ENCODE data around the gene FAM168A. TPM values are rescaled to one million over a fixed set of nuclear protein-coding genes. Genes with fewer than 3 reads are reported as not detected.

The FAM168A gene
- total RNA-seq, 4 donors from 2014 or later, result 28.8 to 53.5 (median 30.6) TPM

DNA sequence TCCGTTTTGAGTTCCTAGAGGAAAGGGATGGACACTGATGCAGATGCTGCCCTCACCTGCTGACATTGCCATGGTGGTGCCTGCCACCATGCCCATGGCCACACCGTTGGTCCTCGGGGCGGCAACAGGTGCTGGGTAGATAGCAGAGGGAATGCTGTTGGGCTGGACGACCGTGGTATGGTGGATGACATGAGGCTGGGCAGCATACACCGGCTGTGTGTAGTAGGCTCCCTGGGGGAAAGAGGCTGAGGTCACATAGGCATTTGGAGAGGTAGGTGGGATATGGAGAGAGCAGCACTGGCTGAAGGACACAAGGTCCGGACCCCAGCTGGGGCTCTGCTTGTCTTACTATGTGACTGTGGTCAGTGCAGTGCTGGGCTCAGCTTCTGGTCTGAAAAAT lies 188.5 kb downstream of the FAM168A start:
- WGBS, 2 donors, result 94% methylated on average over 5 to 8 of the region's 8 CpGs
- no peak for DNase-seq (ENCODE audit: low spot score in 2 of 2)
- Histone ChIP-seq H3K9me3 (no peaks in the 10 kb centered on the region), H3K36me3 (peaks cover 0 to 56% (median 0%) of the 10 kb centered on the region in 3 donors), H3K27me3 (no peaks in the 10 kb centered on the region), H3K4me3 (no peak overlapping the region), H3K4me1 (peaks cover 0 to 52% (median 14%) of the 10 kb centered on the region in 4 donors), H3K27ac (no peak overlapping the region)
- no peak for TF ChIP-seq POLR2A (IDR thresholded peaks at IDR 0.05)
- TF ChIP-seq, protein P1, sequence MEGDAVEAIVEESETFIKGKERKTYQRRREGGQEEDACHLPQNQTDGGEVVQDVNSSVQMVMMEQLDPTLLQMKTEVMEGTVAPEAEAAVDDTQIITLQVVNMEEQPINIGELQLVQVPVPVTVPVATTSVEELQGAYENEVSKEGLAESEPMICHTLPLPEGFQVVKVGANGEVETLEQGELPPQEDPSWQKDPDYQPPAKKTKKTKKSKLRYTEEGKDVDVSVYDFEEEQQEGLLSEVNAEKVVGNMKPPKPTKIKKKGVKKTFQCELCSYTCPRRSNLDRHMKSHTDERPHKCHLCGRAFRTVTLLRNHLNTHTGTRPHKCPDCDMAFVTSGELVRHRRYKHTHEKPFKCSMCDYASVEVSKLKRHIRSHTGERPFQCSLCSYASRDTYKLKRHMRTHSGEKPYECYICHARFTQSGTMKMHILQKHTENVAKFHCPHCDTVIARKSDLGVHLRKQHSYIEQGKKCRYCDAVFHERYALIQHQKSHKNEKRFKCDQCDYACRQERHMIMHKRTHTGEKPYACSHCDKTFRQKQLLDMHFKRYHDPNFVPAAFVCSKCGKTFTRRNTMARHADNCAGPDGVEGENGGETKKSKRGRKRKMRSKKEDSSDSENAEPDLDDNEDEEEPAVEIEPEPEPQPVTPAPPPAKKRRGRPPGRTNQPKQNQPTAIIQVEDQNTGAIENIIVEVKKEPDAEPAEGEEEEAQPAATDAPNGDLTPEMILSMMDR (IDR thresholded peaks at IDR 0.05), result no peak

DNA sequence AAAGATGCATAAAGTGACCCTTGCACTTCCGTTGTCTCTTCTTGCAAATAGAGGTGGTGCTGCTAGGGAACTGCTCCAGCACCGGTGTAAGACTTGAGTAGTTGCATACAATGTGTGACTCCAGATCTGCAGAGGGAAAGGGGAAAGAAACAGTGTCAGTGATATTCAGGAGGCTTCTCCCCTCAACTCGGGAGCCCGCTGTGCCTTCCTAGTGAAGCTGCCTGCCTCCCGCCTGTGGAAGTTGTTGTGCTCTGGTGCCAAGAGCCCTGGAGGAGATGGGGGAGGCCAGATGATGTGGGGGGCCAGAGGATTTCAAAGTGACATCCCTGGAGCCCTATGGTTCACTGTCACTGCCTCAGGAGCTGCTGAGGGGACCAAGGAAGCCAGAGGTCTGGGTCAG lies 191.3 kb downstream of the FAM168A start:
- Histone ChIP-seq H3K27ac (no peak overlapping the region), H3K9me3 (no peaks in the 10 kb centered on the region), H3K27me3 (no peaks in the 10 kb centered on the region), H3K4me1 (peaks cover 0 to 34% (median 1%) of the 10 kb centered on the region in 4 donors), H3K4me3 (no peak overlapping the region), H3K36me3 (peaks cover 0 to 66% (median 0%) of the 10 kb centered on the region in 3 donors)
- TF ChIP-seq POLR2A (IDR thresholded peaks at IDR 0.05) (no peak), EP300 (IDR thresholded peaks at IDR 0.05) (no peak)
- TF ChIP-seq, protein P1 (IDR thresholded peaks at IDR 0.05), result no peak
- WGBS, 2 donors, result 75 to 80% methylated on average over 5 of the region's 5 CpGs
- no peak for DNase-seq (ENCODE audit: low spot score in 2 of 2)

DNA sequence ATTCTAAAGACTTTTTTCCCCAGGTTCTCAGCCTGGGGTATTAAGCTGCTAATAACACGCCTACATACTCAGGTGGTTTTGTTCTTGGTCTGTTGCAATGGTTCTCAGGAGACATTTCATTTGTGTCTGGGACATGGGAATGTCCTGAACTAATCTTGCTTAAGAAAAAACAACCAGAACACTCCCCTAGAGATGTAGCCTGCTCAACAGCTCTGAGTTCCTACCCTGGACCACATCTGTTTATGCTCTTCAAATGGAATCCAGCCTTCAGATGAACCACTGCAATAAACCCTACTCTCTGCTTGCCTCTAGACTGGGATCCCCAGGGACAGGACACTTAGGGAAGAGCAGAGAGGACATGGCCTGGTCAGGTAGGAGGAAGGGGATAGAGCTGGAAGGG lies 191.8 kb downstream of the FAM168A start:
- 76 to 82% methylated on average over 1 of the region's 1 CpG for WGBS, 2 donors
- no peak for TF ChIP-seq POLR2A (IDR thresholded peaks at IDR 0.05)
- TF ChIP-seq, protein P1 (IDR thresholded peaks at IDR 0.05), result no peak
- no peak for TF ChIP-seq EP300 (IDR thresholded peaks at IDR 0.05)
- Histone ChIP-seq H3K4me1 (peaks cover 0 to 29% (median 0%) of the 10 kb centered on the region in 4 donors), H3K4me3 (no peak overlapping the region), H3K9me3 (no peaks in the 10 kb centered on the region), H3K27me3 (no peaks in the 10 kb centered on the region), H3K27ac (no peak overlapping the region), H3K36me3 (peaks cover 0 to 67% (median 0%) of the 10 kb centered on the region in 3 donors)
- DNase-seq (ENCODE audit: low spot score in 2 of 2), result no peak

DNA sequence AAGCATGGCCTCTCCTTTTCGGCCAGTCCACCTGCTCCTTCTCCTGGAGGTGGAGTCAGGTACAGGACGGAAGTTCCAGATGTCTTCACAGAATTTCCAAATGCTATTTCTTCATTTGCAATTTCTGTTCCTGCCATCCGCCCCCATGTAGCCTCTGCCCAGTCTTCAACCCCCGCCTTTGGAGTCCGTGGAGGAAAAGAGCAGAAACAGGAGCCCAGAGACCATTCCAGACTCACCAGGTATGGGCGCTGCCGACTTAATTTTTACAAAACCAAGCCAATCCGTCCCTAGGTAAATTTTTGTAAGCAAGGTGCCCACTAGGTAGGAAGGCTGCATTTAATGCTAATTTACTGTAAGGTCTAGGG lies 192.8 kb downstream of the FAM168A start:
- H3K4me1 ChIP-seq, result peaks cover 0 to 25% (median 0%) of the 10 kb centered on the region in 4 donors
- no peak for TF ChIP-seq EP300 (IDR thresholded peaks at IDR 0.05)
- peaks cover 0 to 61% (median 0%) of the 10 kb centered on the region in 3 donors for H3K36me3 ChIP-seq
- peak overlapping the region in 1 of 4 donors; percentile 29 for H3K27ac ChIP-seq
- no peaks in the 10 kb centered on the region for H3K27me3 ChIP-seq
- no peak overlapping the region for H3K4me3 ChIP-seq
- H3K9me3 ChIP-seq, result no peaks in the 10 kb centered on the region
- WGBS, 2 donors, result 88 to 92% methylated on average over 8 of the region's 8 CpGs
- DNase-seq (ENCODE audit: low spot score in 2 of 2), result no peak

DNA sequence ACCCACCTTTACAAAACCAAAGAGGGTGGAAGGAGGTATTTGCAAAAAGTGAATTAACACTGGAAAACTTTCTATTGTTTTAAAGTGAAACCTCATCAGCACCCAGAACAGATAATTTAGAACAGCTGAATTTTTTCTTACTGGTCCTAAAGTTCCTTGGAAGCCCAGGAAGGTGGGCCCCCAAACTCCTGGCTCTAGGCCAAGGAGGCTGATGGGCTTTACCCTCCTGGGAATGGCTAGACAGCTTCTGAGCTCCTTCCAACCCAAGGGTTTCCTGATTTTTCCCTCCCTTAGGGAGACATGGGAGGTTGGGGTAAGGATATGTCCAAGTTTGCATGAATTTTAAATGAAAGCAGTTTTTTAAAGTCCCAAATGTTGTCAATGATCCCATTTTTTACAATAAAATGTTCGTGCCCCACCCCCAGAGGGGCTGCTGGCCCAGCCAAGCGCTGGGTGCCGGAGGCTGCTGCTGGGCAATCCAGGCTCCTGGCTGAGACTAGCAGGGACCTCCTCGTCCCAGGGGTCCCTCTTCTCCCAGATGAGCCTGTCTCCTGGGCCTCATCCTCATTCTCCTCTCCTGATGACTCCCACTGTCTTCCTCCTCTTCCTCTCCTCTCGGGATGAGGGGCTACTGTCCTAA lies 193.3 kb downstream of the FAM168A start:
- H3K36me3 ChIP-seq, result peaks cover 0 to 60% (median 0%) of the 10 kb centered on the region in 3 donors
- no peaks in the 10 kb centered on the region for H3K27me3 ChIP-seq
- TF ChIP-seq, protein P1 (IDR thresholded peaks at IDR 0.05), result no peak
- no peak for TF ChIP-seq EP300 (IDR thresholded peaks at IDR 0.05)
- no peak for TF ChIP-seq POLR2A (IDR thresholded peaks at IDR 0.05)
- H3K4me1 ChIP-seq, result peaks cover 0 to 25% (median 0%) of the 10 kb centered on the region in 4 donors
- H3K4me3 ChIP-seq, result no peak overlapping the region
- DNase-seq (ENCODE audit: low spot score in 2 of 2), result no peak
- H3K9me3 ChIP-seq, result no peaks in the 10 kb centered on the region
- WGBS, 2 donors, result 71 to 80% methylated on average over 5 of the region's 5 CpGs
- H3K27ac ChIP-seq, result no peak overlapping the region

Data from tibial nerve (tissue), 4 donors.